ENCODE measurements around the gene PPP1CC.

PPP1CC gene

GRCh38 chr12:110705309-110705708 is 37.4 kb downstream of the PPP1CC start:
- Histone ChIP-seq H3K27ac (ENCODE audit: insufficient read depth, low read length, poor library complexity, severe bottlenecking) (no peak overlapping the region), H3K36me3 (ENCODE audit: control insufficient read depth, insufficient read depth, low read length) (no peaks in the 10 kb centered on the region)

GRCh38 chr12:110704750-110705149 is 37.9 kb downstream of the PPP1CC start:
- H3K27ac ChIP-seq (ENCODE audit: insufficient read depth, low read length, poor library complexity, severe bottlenecking) = no peak overlapping the region
- no peak for DNase-seq
- H3K4me3 ChIP-seq (ENCODE audit: insufficient read depth, low read depth, low read length, poor library complexity, severe bottlenecking) = no peak overlapping the region
- no peaks in the 10 kb centered on the region for H3K9me3 ChIP-seq (ENCODE audit: control insufficient read depth, low read length)
- no peaks in the 10 kb centered on the region for H3K27me3 ChIP-seq (replicated peaks; ENCODE audit: control insufficient read depth, insufficient read depth, low read length, poor library complexity, severe bottlenecking)
- no peaks in the 10 kb centered on the region for H3K36me3 ChIP-seq (ENCODE audit: control insufficient read depth, insufficient read depth, low read length)
- H3K4me1 ChIP-seq (ENCODE audit: control insufficient read depth, insufficient read depth, low read length, poor library complexity, severe bottlenecking) = no peaks in the 10 kb centered on the region

More at GRCh38 chr12:110705309-110705708, 37.4 kb downstream of the PPP1CC start:
- no peak for DNase-seq
- Histone ChIP-seq H3K4me1 (ENCODE audit: control insufficient read depth, insufficient read depth, low read length, poor library complexity, severe bottlenecking) (no peaks in the 10 kb centered on the region), H3K9me3 (ENCODE audit: control insufficient read depth, low read length) (no peaks in the 10 kb centered on the region), H3K27me3 (replicated peaks; ENCODE audit: control insufficient read depth, insufficient read depth, low read length, poor library complexity, severe bottlenecking) (no peaks in the 10 kb centered on the region), H3K4me3 (ENCODE audit: insufficient read depth, low read depth, low read length, poor library complexity, severe bottlenecking) (no peak overlapping the region)

GRCh38 chr12:110704231-110704630 is 38.5 kb downstream of the PPP1CC start:
- no peak overlapping the region for H3K4me3 ChIP-seq (ENCODE audit: insufficient read depth, low read depth, low read length, poor library complexity, severe bottlenecking)
- DNase-seq = no peak
- no peak overlapping the region for H3K27ac ChIP-seq (ENCODE audit: insufficient read depth, low read length, poor library complexity, severe bottlenecking)
- no peaks in the 10 kb centered on the region for H3K9me3 ChIP-seq (ENCODE audit: control insufficient read depth, low read length)
- H3K27me3 ChIP-seq (replicated peaks; ENCODE audit: control insufficient read depth, insufficient read depth, low read length, poor library complexity, severe bottlenecking) = no peaks in the 10 kb centered on the region
- no peaks in the 10 kb centered on the region for H3K4me1 ChIP-seq (ENCODE audit: control insufficient read depth, insufficient read depth, low read length, poor library complexity, severe bottlenecking)
- no peaks in the 10 kb centered on the region for H3K36me3 ChIP-seq (ENCODE audit: control insufficient read depth, insufficient read depth, low read length)

- H3K36me3 ChIP-seq (ENCODE audit: control insufficient read depth, insufficient read depth, low read length) = no peaks in the 10 kb centered on the region
- no peak for DNase-seq
- no peaks in the 10 kb centered on the region for H3K4me1 ChIP-seq (ENCODE audit: control insufficient read depth, insufficient read depth, low read length, poor library complexity, severe bottlenecking)
- no peak overlapping the region for H3K27ac ChIP-seq (ENCODE audit: insufficient read depth, low read length, poor library complexity, severe bottlenecking)
- no peak overlapping the region for H3K4me3 ChIP-seq (ENCODE audit: insufficient read depth, low read depth, low read length, poor library complexity, severe bottlenecking)
- H3K27me3 ChIP-seq (replicated peaks; ENCODE audit: control insufficient read depth, insufficient read depth, low read length, poor library complexity, severe bottlenecking) = no peaks in the 10 kb centered on the region
- H3K9me3 ChIP-seq (ENCODE audit: control insufficient read depth, low read length) = no peaks in the 10 kb centered on the region
These were observed 40.6 kb downstream of the PPP1CC start for GRCh38 chr12:110702081-110702480.

- H3K9me3 ChIP-seq (ENCODE audit: control insufficient read depth, low read length) = no peaks in the 10 kb centered on the region
- no peak for DNase-seq
- H3K4me1 ChIP-seq (ENCODE audit: control insufficient read depth, insufficient read depth, low read length, poor library complexity, severe bottlenecking) = no peaks in the 10 kb centered on the region
- no peaks in the 10 kb centered on the region for H3K27me3 ChIP-seq (replicated peaks; ENCODE audit: control insufficient read depth, insufficient read depth, low read length, poor library complexity, severe bottlenecking)
- H3K27ac ChIP-seq (ENCODE audit: insufficient read depth, low read length, poor library complexity, severe bottlenecking) = no peak overlapping the region
- H3K4me3 ChIP-seq (ENCODE audit: insufficient read depth, low read depth, low read length, poor library complexity, severe bottlenecking) = no peak overlapping the region
- H3K36me3 ChIP-seq (ENCODE audit: control insufficient read depth, insufficient read depth, low read length) = no peaks in the 10 kb centered on the region
These were observed 42.9 kb downstream of the PPP1CC start for GRCh38 chr12:110699591-110700445.

GRCh38 chr12:110698171-110698902 is 44.4 kb downstream of the PPP1CC start:
- H3K9me3 ChIP-seq (ENCODE audit: control insufficient read depth, low read length) = no peaks in the 10 kb centered on the region
- no peaks in the 10 kb centered on the region for H3K36me3 ChIP-seq (ENCODE audit: control insufficient read depth, insufficient read depth, low read length)
- no peak overlapping the region for H3K27ac ChIP-seq (ENCODE audit: insufficient read depth, low read length, poor library complexity, severe bottlenecking)
- no peaks in the 10 kb centered on the region for H3K27me3 ChIP-seq (replicated peaks; ENCODE audit: control insufficient read depth, insufficient read depth, low read length, poor library complexity, severe bottlenecking)
- no peak overlapping the region for H3K4me3 ChIP-seq (ENCODE audit: insufficient read depth, low read depth, low read length, poor library complexity, severe bottlenecking)
- H3K4me1 ChIP-seq (ENCODE audit: control insufficient read depth, insufficient read depth, low read length, poor library complexity, severe bottlenecking) = no peaks in the 10 kb centered on the region
- peak; percentile 43 to 56 (median 46) for DNase-seq

- H3K27me3 ChIP-seq (replicated peaks; ENCODE audit: control insufficient read depth, insufficient read depth, low read length, poor library complexity, severe bottlenecking) = no peaks in the 10 kb centered on the region
- DNase-seq = no peak
- no peaks in the 10 kb centered on the region for H3K36me3 ChIP-seq (ENCODE audit: control insufficient read depth, insufficient read depth, low read length)
- no peak overlapping the region for H3K4me3 ChIP-seq (ENCODE audit: insufficient read depth, low read depth, low read length, poor library complexity, severe bottlenecking)
- no peaks in the 10 kb centered on the region for H3K9me3 ChIP-seq (ENCODE audit: control insufficient read depth, low read length)
- no peak overlapping the region for H3K27ac ChIP-seq (ENCODE audit: insufficient read depth, low read length, poor library complexity, severe bottlenecking)
- no peaks in the 10 kb centered on the region for H3K4me1 ChIP-seq (ENCODE audit: control insufficient read depth, insufficient read depth, low read length, poor library complexity, severe bottlenecking)
These were observed 45.5 kb downstream of the PPP1CC start for GRCh38 chr12:110697236-110697635.

GRCh38 chr12:110696283-110696682 is 46.4 kb downstream of the PPP1CC start:
- Histone ChIP-seq H3K27ac (ENCODE audit: insufficient read depth, low read length, poor library complexity, severe bottlenecking) (no peak overlapping the region), H3K4me3 (ENCODE audit: insufficient read depth, low read depth, low read length, poor library complexity, severe bottlenecking) (no peak overlapping the region), H3K4me1 (ENCODE audit: control insufficient read depth, insufficient read depth, low read length, poor library complexity, severe bottlenecking) (no peaks in the 10 kb centered on the region), H3K27me3 (replicated peaks; ENCODE audit: control insufficient read depth, insufficient read depth, low read length, poor library complexity, severe bottlenecking) (no peaks in the 10 kb centered on the region), H3K36me3 (ENCODE audit: control insufficient read depth, insufficient read depth, low read length) (no peaks in the 10 kb centered on the region), H3K9me3 (ENCODE audit: control insufficient read depth, low read length) (no peaks in the 10 kb centered on the region)
- DNase-seq = no peak

- no peak overlapping the region for H3K4me3 ChIP-seq (ENCODE audit: insufficient read depth, low read depth, low read length, poor library complexity, severe bottlenecking)
- peaks cover 8% of the 10 kb centered on the region for H3K4me1 ChIP-seq (ENCODE audit: control insufficient read depth, insufficient read depth, low read length, poor library complexity, severe bottlenecking)
- no peaks in the 10 kb centered on the region for H3K27me3 ChIP-seq (replicated peaks; ENCODE audit: control insufficient read depth, insufficient read depth, low read length, poor library complexity, severe bottlenecking)
- H3K27ac ChIP-seq (ENCODE audit: insufficient read depth, low read length, poor library complexity, severe bottlenecking) = no peak overlapping the region
- DNase-seq = no peak
- no peaks in the 10 kb centered on the region for H3K9me3 ChIP-seq (ENCODE audit: control insufficient read depth, low read length)
- no peaks in the 10 kb centered on the region for H3K36me3 ChIP-seq (ENCODE audit: control insufficient read depth, insufficient read depth, low read length)
These were observed 48.3 kb downstream of the PPP1CC start for GRCh38 chr12:110694330-110694901.

GRCh38 chr12:110693731-110694130 is 49.0 kb downstream of the PPP1CC start:
- H3K4me1 ChIP-seq (ENCODE audit: control insufficient read depth, insufficient read depth, low read length, poor library complexity, severe bottlenecking) = peaks cover 9% of the 10 kb centered on the region
- no peaks in the 10 kb centered on the region for H3K9me3 ChIP-seq (ENCODE audit: control insufficient read depth, low read length)
- DNase-seq = no peak
- no peak overlapping the region for H3K4me3 ChIP-seq (ENCODE audit: insufficient read depth, low read depth, low read length, poor library complexity, severe bottlenecking)
- H3K27me3 ChIP-seq (replicated peaks; ENCODE audit: control insufficient read depth, insufficient read depth, low read length, poor library complexity, severe bottlenecking) = no peaks in the 10 kb centered on the region
- H3K36me3 ChIP-seq (ENCODE audit: control insufficient read depth, insufficient read depth, low read length) = no peaks in the 10 kb centered on the region
- no peak overlapping the region for H3K27ac ChIP-seq (ENCODE audit: insufficient read depth, low read length, poor library complexity, severe bottlenecking)

Data from effector memory CD4-positive, alpha-beta T cell (primary cell).